Smooth muscle cell (in vitro differentiated cells): Measurements from ENCODE around the gene CSHL1. TPM values are rescaled to one million over a fixed set of nuclear protein-coding genes. Genes with fewer than 3 reads are reported as not detected.

ENCODE experiments used
- DNase-seq: peaks from one replicate; lab custom pipeline; 2025; ENCODE audit not compliant: unreplicated experiment; lab: John Stamatoyannopoulos, UW
- H2AFZ ChIP-seq: fragments of 200-600 bp; sonication (generic); 2 replicates; pipeline ENCODE4 v1.6.0; 2016; ENCODE audit warnings: antibody characterized with exemption, low read depth, mild to moderate bottlenecking
- H3F3A ChIP-seq: fragments of 200-600 bp; sonication (generic); 2 replicates; pipeline ENCODE4 v1.6.0; 2017; ENCODE audit warnings: antibody characterized with exemption, low read depth
- H3K27ac ChIP-seq: fragments of 200-600 bp; sonication (generic); 2 replicates; pipeline ENCODE4 v1.5.1; 2016; ENCODE audit warnings: low read depth, mild to moderate bottlenecking
- H3K27me3 ChIP-seq: fragments of 200-600 bp; sonication (generic); 2 replicates; pipeline ENCODE4 v1.6.1; 2016; ENCODE audit warnings: low read depth, mild to moderate bottlenecking
- H3K36me3 ChIP-seq: fragments of 200-600 bp; sonication (generic); 2 replicates; pipeline ENCODE4 v1.5.1; 2016; ENCODE audit warnings: low read depth
- H3K4me1 ChIP-seq: fragments of 200-600 bp; sonication (generic); 2 replicates; pipeline ENCODE4 v1.5.1; 2016; ENCODE audit warnings: low read depth
- H3K4me2 ChIP-seq: fragments of 200-600 bp; sonication (generic); 2 replicates; pipeline ENCODE4 v1.6.0; 2016; ENCODE audit warnings: mild to moderate bottlenecking
- H3K4me3 ChIP-seq: fragments of 200-600 bp; sonication (generic); 2 replicates; pipeline ENCODE4 v1.5.1; 2016; ENCODE audit warnings: mild to moderate bottlenecking
- H3K79me2 ChIP-seq: fragments of 200-600 bp; sonication (generic); 2 replicates; pipeline ENCODE4 v1.6.0; 2016; ENCODE audit warnings: low read depth, mild to moderate bottlenecking
- H3K9ac ChIP-seq: fragments of 200-600 bp; sonication (generic); 2 replicates; pipeline ENCODE4 v1.6.0; 2016; ENCODE audit warnings: low read depth
- H3K9me3 ChIP-seq: fragments of 200-600 bp; sonication (generic); replicated peaks from 2 replicates; pipeline ENCODE4 v1.5.1; 2016; ENCODE audit warnings: low read depth
- H4K20me1 ChIP-seq: fragments of 200-600 bp; sonication (generic); 2 replicates; pipeline ENCODE4 v1.6.0; 2016; ENCODE audit warnings: low read depth
- WGBS: methylation state at CpG from one replicate; pipeline ENCODE4 v1.1.7; 2016; ENCODE audit warnings: low lambda C conversion rate; 5-methylcytosine and 5-hydroxymethylcytosine counted together
- polyA plus RNA-seq: library from polyadenylated mRNA; unstranded; fragments of >200 nt; fragmentation: Nextera tagmentation; extraction: Ambion mirVana; gene quantifications from 2 replicates; pipeline ENCODE4 v1.2.1, GENCODE V29; 2016
- total RNA-seq: library from RNA; depleted of rRNA; stranded (reverse); fragments of >200 nt; gene quantifications from 2 replicates; pipeline ENCODE4 v1.2.3, GENCODE V29; 2014
- TF ChIP-seq, protein P1 (sequence below): fragments of 200-600 bp; sonication (generic); IDR thresholded peaks from 2 replicates; pipeline ENCODE4 v1.5.1; 2017; ENCODE audit warnings: borderline replicate concordance, mild to moderate bottlenecking, antibody characterized with exemption; ENCODE audit not compliant: insufficient read depth, poor library complexity, severe bottlenecking

Gene CSHL1
- total and polyA plus RNA-seq, 2 experiments from 2014 or later: not detected

DNA sequence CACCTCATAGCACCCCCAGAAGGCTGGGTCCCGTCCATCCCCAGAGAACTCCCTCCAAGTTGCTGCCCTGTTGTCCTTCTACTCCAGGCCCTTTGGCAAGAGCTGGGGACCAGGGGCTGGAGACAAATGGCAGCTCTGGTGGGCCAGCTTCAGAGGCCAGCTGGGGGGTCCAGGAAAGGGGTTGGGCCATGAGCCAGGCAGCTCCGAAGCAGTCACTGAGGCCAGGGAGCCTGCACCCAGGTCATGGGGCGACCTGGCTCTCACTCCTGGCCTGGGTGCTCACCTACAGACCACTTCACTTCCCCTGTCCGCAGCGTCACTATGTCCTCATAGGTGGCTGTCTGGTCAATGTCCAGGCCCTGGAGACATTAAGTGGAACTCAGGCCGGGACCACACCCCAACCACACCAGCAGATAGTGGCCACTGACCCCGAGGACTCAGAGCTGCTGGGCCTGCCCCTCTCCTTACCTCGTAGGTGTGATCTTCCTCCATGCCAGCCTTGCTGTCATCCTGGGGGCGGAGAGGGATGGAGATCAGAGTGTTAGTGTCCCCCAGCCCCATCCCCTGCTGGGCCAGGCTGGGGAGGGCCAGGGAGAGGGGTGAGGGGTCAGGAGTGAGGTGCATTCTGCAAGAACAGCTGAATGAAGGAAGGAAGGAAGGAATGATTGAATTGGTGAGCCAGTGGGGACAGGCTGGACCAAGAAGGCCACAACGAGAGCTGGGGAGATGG lies 18.1 kb upstream of the CSHL1 start:
- no peak for DNase-seq
- TF ChIP-seq, protein P1, sequence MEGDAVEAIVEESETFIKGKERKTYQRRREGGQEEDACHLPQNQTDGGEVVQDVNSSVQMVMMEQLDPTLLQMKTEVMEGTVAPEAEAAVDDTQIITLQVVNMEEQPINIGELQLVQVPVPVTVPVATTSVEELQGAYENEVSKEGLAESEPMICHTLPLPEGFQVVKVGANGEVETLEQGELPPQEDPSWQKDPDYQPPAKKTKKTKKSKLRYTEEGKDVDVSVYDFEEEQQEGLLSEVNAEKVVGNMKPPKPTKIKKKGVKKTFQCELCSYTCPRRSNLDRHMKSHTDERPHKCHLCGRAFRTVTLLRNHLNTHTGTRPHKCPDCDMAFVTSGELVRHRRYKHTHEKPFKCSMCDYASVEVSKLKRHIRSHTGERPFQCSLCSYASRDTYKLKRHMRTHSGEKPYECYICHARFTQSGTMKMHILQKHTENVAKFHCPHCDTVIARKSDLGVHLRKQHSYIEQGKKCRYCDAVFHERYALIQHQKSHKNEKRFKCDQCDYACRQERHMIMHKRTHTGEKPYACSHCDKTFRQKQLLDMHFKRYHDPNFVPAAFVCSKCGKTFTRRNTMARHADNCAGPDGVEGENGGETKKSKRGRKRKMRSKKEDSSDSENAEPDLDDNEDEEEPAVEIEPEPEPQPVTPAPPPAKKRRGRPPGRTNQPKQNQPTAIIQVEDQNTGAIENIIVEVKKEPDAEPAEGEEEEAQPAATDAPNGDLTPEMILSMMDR: no peak
- no peaks in the 10 kb centered on the region for H3F3A ChIP-seq
- no peaks in the 10 kb centered on the region for H4K20me1 ChIP-seq
- H2AFZ ChIP-seq: no peak overlapping the region
- H3K9ac ChIP-seq: no peak overlapping the region
- no peaks in the 10 kb centered on the region for H3K27me3 ChIP-seq
- H3K4me3 ChIP-seq: no peak overlapping the region
- no peaks in the 10 kb centered on the region for H3K4me1 ChIP-seq
- whole genome bisulfite sequencing: 98% methylated on average over 10 of the region's 10 CpGs
- no peaks in the 10 kb centered on the region for H3K79me2 ChIP-seq
- no peaks in the 10 kb centered on the region for H3K9me3 ChIP-seq
- H3K4me2 ChIP-seq: no peak overlapping the region
- H3K36me3 ChIP-seq: no peaks in the 10 kb centered on the region
- H3K27ac ChIP-seq: no peak overlapping the region

DNA sequence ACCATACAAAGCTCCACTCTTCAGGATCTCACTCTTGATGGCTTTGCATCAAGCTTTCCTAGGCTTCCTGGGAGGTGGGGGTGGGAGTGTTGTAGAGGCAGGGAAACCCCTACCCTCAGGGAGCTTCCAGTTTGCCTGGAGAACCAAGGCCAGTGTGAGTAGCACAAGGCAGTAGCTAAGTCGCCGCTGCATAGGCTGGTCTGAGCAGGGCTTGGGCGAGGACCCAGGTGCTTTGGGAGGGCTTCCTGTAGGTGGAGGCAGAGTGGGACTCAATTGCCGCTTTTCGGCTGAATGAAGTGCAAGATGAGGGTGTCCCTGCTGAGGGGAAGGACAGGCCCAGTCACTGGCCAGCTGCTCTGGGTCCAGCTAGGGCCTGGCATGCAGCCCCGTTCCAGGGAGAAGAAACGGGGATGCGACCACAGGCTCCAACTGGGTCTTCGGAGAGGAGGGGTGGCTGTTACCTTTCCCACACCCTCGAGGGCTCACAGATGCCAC lies 17.2 kb upstream of the CSHL1 start:
- H3K79me2 ChIP-seq: no peaks in the 10 kb centered on the region
- H3K27me3 ChIP-seq: no peaks in the 10 kb centered on the region
- no peaks in the 10 kb centered on the region for H3K9me3 ChIP-seq
- no peak overlapping the region for H3K4me2 ChIP-seq
- H3K4me3 ChIP-seq: no peak overlapping the region
- TF ChIP-seq, protein P1: no peak
- H3K9ac ChIP-seq: no peak overlapping the region
- H3K36me3 ChIP-seq: no peaks in the 10 kb centered on the region
- H3K4me1 ChIP-seq: no peaks in the 10 kb centered on the region
- H2AFZ ChIP-seq: no peak overlapping the region
- no peaks in the 10 kb centered on the region for H4K20me1 ChIP-seq
- no peak overlapping the region for H3K27ac ChIP-seq
- WGBS: 86% methylated on average over 10 of the region's 10 CpGs
- no peaks in the 10 kb centered on the region for H3F3A ChIP-seq
- DNase-seq: no peak

DNA sequence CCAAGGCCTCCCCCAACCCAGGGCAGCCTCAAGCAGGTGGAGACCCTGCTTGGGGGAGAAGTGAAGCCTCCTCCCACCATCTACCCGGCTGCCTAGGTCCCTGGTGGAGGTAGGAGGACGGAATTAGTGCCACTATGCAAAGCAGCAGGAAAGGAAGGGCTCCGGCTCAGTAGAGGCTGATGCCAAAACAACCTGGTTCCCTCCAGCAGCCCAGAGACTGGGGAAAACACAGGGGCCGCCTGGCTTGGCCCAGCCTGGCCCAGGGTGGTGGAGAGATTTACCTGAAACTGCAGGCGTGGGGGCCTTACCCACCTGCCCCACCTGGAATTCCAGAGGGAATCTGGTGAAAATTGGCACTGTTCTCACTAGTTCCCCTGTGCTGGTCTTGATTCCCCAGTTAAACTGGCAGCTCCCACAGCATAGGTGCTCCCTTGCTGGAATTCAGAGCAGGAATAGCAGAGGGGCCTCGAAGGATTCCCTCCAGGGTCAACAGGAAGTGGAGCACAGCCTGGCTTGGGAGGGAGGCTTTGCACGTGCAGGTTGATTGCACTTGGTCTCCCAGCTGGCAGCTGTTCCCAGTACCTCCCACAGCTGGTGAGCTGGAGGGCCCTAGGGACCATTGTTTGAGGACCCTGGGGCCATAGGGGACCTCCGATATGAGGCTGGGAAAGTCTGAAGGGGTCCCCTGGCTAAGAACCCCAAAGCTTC lies 16.6 kb upstream of the CSHL1 start:
- H3K27me3 ChIP-seq: no peaks in the 10 kb centered on the region
- no peaks in the 10 kb centered on the region for H4K20me1 ChIP-seq
- TF ChIP-seq, protein P1: no peak
- H3K4me1 ChIP-seq: no peaks in the 10 kb centered on the region
- H2AFZ ChIP-seq: no peak overlapping the region
- WGBS: 78% methylated on average over 8 of the region's 8 CpGs
- no peak overlapping the region for H3K4me3 ChIP-seq
- no peak overlapping the region for H3K27ac ChIP-seq
- H3K9me3 ChIP-seq: no peaks in the 10 kb centered on the region
- no peaks in the 10 kb centered on the region for H3F3A ChIP-seq
- DNase-seq: no peak
- no peak overlapping the region for H3K4me2 ChIP-seq
- no peak overlapping the region for H3K9ac ChIP-seq
- H3K36me3 ChIP-seq: no peaks in the 10 kb centered on the region
- H3K79me2 ChIP-seq: no peaks in the 10 kb centered on the region
